ENCODE measurements around the gene RBP7.

DNA sequence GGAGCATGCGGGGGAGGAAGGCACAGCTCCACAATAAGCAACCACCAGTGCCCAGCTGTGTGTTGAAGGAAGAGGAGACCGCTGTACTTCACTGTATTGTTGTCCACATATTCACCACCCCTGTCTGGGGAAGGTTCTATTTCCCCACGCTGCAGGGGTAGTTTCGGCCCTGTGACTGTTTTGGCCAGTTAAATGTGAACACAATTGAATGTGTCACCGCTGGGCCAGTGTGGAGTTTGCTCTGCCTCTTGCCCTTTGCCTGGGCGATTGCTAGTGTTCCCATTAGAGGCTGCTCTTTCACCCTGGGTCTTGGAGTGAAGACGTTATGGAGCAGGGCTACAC lies 68.3 kb downstream of the RBP7 start:
- TF ChIP-seq, protein P1, sequence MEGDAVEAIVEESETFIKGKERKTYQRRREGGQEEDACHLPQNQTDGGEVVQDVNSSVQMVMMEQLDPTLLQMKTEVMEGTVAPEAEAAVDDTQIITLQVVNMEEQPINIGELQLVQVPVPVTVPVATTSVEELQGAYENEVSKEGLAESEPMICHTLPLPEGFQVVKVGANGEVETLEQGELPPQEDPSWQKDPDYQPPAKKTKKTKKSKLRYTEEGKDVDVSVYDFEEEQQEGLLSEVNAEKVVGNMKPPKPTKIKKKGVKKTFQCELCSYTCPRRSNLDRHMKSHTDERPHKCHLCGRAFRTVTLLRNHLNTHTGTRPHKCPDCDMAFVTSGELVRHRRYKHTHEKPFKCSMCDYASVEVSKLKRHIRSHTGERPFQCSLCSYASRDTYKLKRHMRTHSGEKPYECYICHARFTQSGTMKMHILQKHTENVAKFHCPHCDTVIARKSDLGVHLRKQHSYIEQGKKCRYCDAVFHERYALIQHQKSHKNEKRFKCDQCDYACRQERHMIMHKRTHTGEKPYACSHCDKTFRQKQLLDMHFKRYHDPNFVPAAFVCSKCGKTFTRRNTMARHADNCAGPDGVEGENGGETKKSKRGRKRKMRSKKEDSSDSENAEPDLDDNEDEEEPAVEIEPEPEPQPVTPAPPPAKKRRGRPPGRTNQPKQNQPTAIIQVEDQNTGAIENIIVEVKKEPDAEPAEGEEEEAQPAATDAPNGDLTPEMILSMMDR (IDR thresholded peaks at IDR 0.05): no peak
- no peak for TF ChIP-seq POLR2A (IDR thresholded peaks at IDR 0.05)
